HL-60 (cell line): ENCODE results near the gene LRRC66.

Source experiments
- DNase-seq, 2 experiments: peaks; one replicate each; pipeline ENCODE4 v3.0.0-alpha.2; 2010 to 2020; ENCODE audit warnings: low read depth in 1 of 2, low spot score in 1 of 2
- H3K27ac ChIP-seq: fragments of 250-450 bp; sonication (Bioruptor Pico); replicated peaks from 2 replicates; pipeline ENCODE4 v1.5.1; 2020; ENCODE audit warnings: mild to moderate bottlenecking, moderate library complexity
- H3K27me3 ChIP-seq: fragments of 250-450 bp; sonication (Bioruptor Pico); 2 replicates; pipeline ENCODE4 v1.5.1; 2021; ENCODE audit warnings: mild to moderate bottlenecking, moderate library complexity; ENCODE audit not compliant: insufficient read depth, poor library complexity, severe bottlenecking
- H3K4me3 ChIP-seq: replicated peaks from 2 replicates; pipeline ENCODE4 v1.5.1; 2011; ENCODE audit warnings: mild to moderate bottlenecking, control low read depth, low read length; ENCODE audit not compliant: insufficient read depth
- GABPA ChIP-seq: IDR thresholded peaks from 2 replicates; pipeline ENCODE4 v1.6.1; 2012; ENCODE audit warnings: low read depth
- POLR2AphosphoS5 ChIP-seq: IDR thresholded peaks from 2 replicates; pipeline ENCODE4 v1.6.1; 2012; ENCODE audit warnings: low read depth
- SPI1 ChIP-seq: IDR thresholded peaks from 2 replicates; pipeline ENCODE4 v1.6.1; 2012; ENCODE audit warnings: low read depth, mild to moderate bottlenecking, borderline replicate concordance
- TF ChIP-seq, protein P1 (sequence below): IDR thresholded peaks from 2 replicates; pipeline ENCODE4 v1.6.1; 2012; ENCODE audit warnings: low read depth; ENCODE audit not compliant: insufficient replicate concordance
- TF ChIP-seq, protein P2 (sequence below): IDR thresholded peaks from one replicate; pipeline ENCODE4 v1.5.1; 2011; ENCODE audit warnings: low read length, control low read depth, inconsistent platforms; ENCODE audit not compliant: insufficient read depth

LRRC66 gene

DNA sequence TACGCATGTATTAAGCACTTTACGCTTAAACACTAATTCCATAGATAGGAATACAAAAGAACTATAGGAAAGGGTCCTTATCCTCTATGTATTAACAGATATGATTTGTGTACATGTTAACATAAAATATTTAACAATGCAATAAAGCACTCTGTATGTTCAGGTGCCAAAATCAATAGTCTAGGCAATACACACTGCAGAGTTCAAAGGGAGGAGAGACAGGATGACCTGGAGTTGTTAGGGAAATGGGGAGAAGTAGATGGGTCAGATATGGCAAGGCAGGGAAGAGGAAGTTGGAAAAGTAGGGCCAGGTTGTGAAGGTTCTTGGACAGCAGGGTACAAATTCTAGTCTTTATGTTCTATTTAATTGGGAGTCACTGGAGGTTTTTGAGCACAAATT, 15.0 kb upstream of the LRRC66 start:
- TF ChIP-seq, protein P1, sequence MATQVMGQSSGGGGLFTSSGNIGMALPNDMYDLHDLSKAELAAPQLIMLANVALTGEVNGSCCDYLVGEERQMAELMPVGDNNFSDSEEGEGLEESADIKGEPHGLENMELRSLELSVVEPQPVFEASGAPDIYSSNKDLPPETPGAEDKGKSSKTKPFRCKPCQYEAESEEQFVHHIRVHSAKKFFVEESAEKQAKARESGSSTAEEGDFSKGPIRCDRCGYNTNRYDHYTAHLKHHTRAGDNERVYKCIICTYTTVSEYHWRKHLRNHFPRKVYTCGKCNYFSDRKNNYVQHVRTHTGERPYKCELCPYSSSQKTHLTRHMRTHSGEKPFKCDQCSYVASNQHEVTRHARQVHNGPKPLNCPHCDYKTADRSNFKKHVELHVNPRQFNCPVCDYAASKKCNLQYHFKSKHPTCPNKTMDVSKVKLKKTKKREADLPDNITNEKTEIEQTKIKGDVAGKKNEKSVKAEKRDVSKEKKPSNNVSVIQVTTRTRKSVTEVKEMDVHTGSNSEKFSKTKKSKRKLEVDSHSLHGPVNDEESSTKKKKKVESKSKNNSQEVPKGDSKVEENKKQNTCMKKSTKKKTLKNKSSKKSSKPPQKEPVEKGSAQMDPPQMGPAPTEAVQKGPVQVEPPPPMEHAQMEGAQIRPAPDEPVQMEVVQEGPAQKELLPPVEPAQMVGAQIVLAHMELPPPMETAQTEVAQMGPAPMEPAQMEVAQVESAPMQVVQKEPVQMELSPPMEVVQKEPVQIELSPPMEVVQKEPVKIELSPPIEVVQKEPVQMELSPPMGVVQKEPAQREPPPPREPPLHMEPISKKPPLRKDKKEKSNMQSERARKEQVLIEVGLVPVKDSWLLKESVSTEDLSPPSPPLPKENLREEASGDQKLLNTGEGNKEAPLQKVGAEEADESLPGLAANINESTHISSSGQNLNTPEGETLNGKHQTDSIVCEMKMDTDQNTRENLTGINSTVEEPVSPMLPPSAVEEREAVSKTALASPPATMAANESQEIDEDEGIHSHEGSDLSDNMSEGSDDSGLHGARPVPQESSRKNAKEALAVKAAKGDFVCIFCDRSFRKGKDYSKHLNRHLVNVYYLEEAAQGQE, result no peak
- H3K4me3 ChIP-seq, result no peak overlapping the region
- no peak overlapping the region for H3K27ac ChIP-seq
- H3K27me3 ChIP-seq, result peaks cover 18% of the 10 kb centered on the region
- DNase-seq, result no peak

DNA sequence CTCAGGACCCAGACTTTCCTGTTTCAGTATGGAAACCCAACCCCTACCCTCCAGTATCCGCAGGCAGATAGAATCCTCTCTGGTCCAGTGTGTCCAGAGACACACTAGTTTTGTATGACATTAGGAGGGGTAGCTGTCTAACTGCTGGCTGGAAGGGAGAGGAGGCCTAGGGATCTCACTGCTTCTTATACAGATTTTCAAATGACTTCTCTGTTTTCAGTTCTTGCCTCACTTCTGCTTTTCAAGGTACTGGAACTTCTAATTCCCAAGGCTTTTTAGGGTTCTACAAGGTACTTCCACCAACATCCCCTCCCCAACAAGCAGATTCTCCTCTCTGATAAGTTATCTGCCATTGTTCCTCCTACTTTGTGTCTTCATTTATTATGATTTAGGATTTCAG, 11.8 kb upstream of the LRRC66 start:
- Histone ChIP-seq H3K27ac (no peak overlapping the region), H3K4me3 (no peak overlapping the region), H3K27me3 (peaks cover 3% of the 10 kb centered on the region)
- peak; percentile 88 for TF ChIP-seq SPI1
- no peak for TF ChIP-seq GABPA
- no peak for DNase-seq

DNA sequence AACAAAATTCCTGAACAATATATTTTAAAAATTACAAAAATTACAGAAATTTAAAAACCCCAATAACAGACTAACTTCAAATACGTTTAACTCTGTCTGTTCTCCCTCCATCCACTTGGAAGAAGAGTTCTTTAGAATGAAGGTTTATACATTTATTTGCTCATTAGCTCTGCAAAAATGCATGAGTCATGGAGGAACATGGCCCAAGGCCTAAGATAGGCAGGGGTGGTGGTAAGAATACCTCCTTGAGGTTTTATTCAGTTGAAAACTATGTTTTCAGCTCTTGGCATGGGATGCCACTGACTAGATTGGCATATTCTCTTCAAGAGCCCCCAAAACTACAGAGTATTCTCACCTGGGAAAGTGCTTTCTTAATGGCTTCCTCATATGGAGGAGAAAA, 8.8 kb upstream of the LRRC66 start:
- Histone ChIP-seq H3K27me3 (no peaks in the 10 kb centered on the region), H3K4me3 (no peak overlapping the region), H3K27ac (no peak overlapping the region)
- no peak for DNase-seq
- no peak for TF ChIP-seq SPI1
- TF ChIP-seq, protein P1, result no peak
- TF ChIP-seq, protein P2, sequence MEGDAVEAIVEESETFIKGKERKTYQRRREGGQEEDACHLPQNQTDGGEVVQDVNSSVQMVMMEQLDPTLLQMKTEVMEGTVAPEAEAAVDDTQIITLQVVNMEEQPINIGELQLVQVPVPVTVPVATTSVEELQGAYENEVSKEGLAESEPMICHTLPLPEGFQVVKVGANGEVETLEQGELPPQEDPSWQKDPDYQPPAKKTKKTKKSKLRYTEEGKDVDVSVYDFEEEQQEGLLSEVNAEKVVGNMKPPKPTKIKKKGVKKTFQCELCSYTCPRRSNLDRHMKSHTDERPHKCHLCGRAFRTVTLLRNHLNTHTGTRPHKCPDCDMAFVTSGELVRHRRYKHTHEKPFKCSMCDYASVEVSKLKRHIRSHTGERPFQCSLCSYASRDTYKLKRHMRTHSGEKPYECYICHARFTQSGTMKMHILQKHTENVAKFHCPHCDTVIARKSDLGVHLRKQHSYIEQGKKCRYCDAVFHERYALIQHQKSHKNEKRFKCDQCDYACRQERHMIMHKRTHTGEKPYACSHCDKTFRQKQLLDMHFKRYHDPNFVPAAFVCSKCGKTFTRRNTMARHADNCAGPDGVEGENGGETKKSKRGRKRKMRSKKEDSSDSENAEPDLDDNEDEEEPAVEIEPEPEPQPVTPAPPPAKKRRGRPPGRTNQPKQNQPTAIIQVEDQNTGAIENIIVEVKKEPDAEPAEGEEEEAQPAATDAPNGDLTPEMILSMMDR, result no peak
- TF ChIP-seq POLR2AphosphoS5, result no peak
- no peak for TF ChIP-seq GABPA

DNA sequence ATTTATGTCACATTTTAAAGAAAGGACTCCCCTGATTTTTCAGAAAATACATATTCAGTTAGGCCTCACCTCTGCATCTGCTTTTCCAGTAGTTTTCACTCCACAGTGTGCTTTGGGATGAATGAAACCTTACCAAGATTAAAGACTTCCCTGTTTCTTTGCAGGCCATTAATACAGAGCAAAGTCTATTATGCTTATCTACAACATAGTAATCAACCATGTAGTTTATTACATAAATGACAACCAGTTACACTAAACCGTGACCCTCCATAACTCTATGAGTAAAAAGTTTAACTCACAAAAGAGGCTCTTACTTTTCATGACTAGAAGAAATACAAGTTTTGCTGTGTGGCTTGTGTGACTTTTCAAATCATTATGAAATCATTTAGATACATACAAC, 2.3 kb downstream of the LRRC66 start:
- no peaks in the 10 kb centered on the region for H3K27me3 ChIP-seq
- no peak overlapping the region for H3K27ac ChIP-seq
- no peak for DNase-seq
- TF ChIP-seq GABPA (no peak), SPI1 (no peak), POLR2AphosphoS5 (no peak)
- TF ChIP-seq, protein P2, result no peak
- TF ChIP-seq, protein P1, result no peak
- no peak overlapping the region for H3K4me3 ChIP-seq
